ENCODE results near the gene CYP27C1.
"Not testable (repeated sequence)": the region's sequence is repeated elsewhere in the genome, so short reads cannot be mapped to it uniquely, and the experiment has no call there.

CYP27C1 gene, protein sequence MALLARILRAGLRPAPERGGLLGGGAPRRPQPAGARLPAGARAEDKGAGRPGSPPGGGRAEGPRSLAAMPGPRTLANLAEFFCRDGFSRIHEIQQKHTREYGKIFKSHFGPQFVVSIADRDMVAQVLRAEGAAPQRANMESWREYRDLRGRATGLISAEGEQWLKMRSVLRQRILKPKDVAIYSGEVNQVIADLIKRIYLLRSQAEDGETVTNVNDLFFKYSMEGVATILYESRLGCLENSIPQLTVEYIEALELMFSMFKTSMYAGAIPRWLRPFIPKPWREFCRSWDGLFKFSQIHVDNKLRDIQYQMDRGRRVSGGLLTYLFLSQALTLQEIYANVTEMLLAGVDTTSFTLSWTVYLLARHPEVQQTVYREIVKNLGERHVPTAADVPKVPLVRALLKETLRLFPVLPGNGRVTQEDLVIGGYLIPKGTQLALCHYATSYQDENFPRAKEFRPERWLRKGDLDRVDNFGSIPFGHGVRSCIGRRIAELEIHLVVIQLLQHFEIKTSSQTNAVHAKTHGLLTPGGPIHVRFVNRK

DNA sequence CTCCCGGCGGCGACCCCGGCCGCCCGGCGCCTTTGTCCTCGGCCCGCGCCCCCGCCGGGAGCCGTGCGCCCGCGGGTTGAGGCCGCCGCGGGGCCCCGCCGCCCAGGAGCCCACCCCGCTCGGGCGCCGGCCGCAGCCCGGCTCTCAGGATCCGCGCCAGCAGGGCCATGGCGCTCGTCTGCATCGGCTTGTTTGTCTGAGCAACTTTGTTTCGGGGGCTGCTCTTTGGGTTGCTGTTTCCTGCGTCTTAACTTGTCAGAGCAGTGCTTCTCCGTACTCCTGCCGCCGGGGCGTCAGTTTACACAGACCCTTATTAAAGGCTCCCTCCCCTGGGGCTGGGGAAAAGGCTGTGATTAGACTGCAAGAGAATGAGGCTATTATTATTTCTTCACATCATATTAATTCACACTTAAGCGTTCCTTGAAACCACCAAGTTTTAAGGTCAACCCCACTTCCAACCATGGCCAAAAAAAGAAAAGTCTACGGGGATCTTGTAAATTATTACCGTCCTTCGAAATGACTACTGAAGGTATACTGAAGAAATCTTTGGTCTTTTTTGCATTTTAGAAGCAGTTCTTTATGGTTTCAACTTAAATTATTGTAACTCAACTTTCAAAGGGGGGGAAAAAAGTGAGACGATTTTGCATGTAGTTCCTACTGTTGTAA is at the start of gene CYP27C1:
CYP27C1 (minus strand) TSS at position 198 of the 666 bp plus-strand sequence; CDS start at position 169, 29 bp downstream.
- peak; percentile 13 to 48 for DNase-seq

DNA sequence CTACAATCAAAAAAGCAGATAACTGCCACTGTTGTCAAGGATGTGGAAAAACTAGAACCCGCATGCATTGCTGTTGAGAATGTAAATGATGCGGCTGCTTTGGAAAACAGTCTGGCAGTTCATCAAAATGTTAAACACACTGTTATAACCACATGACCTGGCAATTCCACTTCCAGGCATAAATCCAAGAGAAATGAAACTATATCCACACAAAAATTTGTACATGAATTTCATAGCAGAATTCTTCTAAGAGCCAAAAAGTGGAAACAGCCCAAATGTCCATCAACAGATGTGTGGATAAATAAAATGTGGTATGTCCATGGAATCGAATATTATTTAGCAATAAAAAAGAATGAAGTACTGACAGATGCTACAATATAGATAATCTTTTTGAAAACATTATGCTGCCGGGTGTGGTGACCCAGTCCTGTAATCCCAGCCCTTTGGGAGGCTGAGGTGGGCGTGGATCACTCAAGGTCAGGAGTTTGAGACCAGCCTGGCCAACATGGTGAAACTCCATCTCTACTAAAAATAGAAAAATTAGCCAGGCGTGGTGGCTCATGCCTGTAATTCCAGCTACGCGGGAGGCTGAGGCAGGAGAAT is 41.8 kb upstream of the CYP27C1 start:
- no peak for DNase-seq

DNA sequence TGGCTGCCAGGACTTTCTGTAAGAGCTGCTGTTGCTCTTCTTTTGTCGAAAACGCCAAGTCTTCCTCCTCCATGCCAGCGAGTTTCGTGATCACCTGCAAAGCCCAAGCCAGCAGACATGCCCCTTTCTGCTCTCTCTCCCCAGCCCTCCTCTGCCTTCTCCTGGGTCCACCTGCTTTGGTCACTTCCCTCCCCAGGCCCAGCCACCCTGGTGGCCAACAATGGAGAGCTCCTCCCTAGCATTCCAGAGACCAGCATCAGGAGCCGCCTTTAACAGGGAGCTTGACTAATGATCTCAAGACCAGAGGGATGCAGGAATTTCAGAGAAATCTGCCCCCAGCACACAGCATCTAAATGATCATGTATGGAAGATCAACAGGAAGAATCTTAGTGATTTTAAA is 39.3 kb upstream of the CYP27C1 start:
- no peak for DNase-seq

DNA sequence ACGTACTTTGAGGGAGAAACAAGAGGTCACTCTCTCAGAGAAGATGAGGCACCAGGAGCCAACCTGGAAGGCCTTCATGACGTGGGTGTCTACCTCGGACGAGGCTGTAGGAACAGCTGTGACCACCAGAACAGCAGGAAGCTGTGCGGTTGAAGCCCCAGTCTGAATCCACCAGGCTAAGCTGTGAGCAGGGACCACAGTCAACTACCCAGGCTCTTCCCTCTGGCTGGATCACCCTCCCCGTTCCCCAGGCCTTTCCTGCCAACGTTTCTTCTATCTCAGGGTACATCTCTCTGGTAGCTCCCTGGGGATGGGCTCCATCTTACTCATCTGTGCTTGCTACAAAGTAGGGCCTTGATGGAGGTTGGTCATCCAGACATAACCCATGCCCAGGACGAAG is 36.8 kb upstream of the CYP27C1 start:
- no peak for DNase-seq

DNA sequence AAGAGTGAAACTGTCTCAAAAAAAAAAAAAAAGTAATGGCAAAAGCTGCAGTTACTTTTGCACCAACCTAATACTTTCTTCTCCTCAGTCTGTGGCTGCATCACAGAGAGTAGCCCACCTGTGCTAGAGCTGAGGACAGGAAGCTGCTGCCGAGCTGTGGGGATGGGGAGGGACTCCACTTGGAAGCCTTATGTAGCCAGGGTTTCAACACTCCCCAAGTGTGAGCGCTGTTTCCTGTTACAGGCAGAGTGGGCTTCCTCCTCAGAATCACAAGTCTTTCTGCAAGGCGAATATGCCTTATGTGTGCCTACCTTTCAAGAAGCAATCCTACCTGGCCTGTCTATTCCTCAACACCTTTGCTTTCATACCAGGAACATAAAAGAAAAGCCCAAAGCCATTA is 36.3 kb upstream of the CYP27C1 start:
- DNase-seq = no peak

DNA sequence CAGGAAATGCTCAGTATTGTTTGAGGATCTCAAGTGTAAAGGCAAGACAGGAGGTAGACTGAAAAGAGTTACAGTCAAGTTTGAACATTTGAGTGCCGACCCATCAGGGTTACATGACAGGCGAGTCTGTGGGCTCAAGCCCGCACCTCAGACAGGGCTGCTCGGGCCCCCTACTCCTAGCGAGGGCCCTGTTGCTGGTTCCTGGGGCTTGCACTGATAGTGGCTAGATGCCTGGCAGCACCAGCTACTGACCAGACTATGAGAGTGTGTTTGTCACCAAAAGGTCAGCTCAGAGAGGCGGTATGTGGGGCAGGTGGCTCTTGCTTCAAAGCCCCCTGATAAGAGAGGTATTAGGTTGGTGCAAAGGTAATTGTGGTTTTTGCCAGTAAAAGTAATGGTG is 35.6 kb upstream of the CYP27C1 start:
- DNase-seq = no peak

DNA sequence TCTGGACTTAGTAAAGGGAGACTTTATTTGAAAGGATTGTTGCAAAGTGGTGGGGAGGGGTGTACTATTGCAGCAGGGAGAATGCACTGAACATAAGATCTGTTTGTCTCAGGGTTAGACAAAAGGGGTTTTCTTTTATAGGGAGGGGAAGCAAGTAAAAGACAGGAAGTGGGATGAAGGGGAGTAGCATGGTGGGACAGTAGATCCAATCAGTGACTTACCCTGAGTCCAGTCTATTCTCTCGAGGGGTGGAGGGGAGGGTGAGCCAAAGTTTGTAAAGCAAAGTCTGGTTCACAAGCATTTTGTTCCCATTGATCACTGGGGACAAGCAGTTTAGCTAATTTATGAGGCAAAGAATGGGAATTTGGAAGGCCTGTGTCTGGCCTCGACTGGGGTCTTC is 35.0 kb upstream of the CYP27C1 start:
- no peak for DNase-seq

DNA sequence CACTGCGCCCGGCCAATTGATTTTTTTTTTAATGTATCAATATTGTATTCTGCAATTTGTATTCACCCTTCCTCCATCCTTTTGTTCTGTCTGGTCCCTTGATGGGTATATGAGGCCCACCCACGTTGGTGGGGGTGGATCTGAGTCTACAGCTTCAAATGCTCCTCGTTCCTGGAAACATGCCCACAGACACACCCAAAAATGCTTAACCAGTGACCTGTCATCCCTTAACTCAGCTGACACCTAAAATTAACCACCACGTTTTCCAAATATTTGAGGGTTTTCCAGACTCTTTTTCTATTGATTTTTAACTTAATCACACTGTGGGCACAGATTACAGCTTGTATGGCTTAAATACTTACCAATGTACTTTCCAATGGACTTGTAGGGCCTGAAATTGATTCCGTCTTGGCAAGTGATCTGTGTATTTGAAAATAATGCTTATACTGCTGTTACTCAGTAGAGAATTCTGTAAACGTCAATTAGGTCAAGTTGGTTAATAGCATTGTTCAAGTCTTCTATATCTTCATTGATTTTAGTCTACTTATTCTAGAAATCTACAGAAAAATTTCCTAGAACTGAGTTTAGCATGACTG is 34.4 kb upstream of the CYP27C1 start:
- DNase-seq = no peak

DNA sequence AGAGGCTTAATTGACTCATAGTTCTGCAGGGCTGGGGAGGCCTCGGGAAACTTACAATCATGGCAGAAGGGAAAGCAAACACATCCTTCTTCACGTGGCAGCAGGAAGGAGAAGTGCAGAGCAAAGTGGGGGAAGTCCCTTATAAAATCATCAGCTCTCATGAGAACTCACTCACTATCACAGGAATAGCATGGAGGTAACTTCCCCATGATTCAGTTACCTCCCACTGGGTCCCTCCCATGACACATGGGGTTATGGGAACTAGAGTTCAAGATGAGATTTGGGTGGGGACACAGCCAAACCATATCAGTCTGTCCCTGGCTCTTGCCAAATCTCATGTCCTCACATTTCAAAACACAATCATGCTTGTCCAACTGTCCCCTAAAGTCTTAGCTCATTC is 21.1 kb upstream of the CYP27C1 start:
- not testable (repeated sequence) for DNase-seq

DNA sequence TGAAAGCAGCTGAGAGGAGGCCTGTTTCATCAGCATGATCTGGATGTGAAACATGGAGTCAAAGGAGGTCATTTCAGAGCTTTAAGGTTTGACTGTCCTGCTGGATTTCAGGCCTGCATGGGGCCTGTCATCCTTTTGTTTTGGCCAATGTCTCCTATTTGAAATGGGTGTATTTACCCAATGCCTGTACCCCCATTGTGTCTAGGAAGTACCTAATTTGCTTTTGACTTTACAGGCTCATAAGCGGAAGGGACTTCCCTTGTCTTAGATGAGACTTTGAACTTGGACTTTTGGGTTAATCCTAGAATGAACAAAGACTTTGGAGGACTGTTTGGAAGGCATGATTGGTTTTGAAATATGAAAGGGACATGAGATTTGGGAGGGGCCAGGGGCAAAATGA is 19.3 kb upstream of the CYP27C1 start:
- DNase-seq = no peak

DNA sequence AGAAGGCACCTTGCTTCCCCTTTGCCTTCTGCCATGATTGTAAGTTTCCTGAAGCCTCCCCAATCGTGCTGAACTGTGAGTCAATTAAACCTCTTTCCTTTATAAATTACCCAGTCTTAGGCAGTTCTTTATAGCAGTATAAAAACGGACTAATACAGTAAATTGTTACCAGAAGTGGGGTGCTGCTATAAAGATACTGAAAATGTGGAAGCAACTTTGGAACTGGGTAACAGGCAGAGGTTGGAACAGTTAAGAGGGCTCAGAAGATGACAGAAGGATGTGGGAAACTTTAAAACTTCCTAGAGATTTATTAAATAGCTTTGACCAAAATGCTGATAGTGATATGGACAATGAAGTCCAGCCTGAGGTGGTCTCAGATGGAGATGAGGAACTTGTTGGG is 17.7 kb upstream of the CYP27C1 start:
- DNase-seq = not testable (repeated sequence)

DNA sequence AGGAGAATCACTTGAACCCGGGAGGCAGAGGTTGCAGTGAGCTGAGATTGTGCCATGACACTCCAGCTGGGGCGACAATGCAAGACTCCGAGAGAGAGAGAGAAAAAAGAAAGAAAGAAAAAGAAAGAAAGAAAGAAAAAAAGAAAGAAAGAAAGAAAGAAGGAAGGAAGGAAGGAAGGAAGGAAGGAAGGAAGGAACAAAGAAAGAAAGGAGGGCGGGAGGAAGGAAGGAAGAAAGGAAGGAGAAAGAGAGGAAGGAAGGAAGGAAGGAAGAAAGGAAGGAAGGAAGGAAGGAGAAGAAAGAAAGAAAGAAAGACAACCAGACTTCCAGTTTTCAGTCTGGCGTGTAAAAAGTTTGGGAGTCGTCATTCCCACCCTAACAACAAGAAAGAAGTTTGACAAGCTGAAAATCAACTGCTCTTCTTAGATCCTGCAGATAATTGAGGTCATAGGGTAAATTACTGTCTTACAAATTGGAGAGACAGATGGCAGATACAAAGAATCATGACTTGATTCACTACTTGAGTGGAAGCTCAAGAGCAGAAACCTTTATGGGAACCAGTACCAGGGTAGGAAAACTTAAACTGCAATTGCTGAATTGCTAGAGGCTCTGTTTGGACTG is 15.1 kb upstream of the CYP27C1 start:
- peak; percentile 21 to 62 for DNase-seq

DNA sequence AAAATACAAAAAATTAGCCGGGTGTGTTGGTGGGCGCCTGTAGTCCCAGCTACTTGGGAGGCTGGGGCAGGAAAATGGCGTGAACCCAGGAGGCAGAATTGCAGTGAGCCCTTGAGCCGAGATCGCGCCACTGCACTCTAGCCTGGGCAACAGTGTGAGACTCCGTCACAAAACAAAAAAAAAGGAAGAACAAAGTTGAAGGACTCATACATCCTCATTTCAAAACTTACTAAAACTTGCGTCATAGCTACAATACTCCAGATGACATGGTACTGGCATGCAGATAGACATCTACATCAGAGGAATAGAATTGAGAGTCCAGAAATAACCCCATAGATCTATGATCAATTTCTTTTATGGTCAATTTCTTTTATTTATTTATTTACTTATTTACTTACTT is 13.6 kb upstream of the CYP27C1 start:
- no peak for DNase-seq

DNA sequence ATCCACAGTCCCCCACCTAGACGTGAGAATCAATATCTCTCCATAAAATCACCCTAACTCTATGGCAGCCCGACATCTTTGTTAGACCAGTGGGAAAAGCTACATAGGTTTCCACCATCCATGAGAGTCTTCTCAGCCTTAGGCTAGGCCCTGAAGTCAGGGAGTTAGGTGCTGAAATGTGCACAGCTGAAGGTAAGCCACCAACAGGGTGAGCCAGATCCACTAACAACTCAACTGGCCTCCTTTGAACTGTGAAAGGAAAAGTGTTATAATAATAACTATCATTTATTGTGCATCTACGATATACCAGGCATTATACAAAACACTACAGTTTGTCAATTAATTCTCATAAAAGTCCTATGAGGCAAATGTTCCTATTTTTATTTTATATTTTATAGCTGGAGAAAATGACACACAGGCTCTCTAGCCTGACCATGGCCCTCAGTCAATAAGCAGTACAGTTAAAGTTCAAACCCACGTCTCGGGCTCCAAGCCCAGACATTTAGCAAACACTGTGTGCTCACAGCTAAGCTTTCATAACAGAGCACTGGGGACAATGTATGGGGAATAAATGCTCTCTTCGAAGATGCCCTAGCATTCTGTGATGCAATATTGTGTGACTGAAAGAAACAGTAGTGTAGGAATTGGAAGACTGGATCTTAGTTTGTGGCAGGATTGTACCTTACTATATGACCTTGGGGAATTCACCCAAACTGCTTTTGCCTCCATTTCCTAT is 11.2 kb upstream of the CYP27C1 start:
- no peak for DNase-seq

DNA sequence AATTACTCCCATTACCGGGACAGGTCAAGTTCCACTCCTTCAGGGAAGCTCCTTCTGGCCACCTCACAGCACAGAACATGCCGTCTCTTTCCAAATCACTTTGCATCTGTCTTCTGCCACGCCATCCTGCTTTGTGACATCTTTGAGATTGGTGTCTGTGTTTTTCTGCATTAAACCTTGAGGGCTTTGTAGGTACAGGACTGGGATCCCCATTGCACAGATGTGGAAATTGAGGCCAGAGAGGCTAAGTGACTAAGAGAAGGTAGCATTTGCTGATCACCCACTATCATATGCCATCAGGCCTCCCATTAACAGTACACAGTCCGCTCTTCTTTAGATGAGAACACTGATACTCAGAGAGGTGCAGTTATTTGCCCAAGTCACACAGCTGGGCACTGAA is 9.5 kb upstream of the CYP27C1 start:
- no peak for DNase-seq

DNA sequence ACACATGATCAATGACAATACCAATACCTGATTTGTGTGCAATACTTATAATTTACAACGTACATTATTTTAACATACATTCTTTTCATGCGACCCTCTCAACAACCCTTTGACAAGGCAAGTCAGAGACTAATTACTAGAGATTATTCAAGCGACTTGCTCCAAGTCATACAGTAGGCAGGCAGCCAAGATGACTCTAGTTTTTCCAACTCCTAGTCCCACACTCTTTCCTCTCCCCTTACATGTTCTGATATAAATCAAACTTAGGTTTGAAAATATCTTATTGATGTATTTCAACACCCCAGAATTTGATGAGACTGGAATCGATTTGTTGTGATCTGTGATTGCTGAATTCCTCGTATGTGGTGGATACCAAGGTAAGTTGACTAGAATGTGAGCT is 8.0 kb upstream of the CYP27C1 start:
- DNase-seq = no peak

DNA sequence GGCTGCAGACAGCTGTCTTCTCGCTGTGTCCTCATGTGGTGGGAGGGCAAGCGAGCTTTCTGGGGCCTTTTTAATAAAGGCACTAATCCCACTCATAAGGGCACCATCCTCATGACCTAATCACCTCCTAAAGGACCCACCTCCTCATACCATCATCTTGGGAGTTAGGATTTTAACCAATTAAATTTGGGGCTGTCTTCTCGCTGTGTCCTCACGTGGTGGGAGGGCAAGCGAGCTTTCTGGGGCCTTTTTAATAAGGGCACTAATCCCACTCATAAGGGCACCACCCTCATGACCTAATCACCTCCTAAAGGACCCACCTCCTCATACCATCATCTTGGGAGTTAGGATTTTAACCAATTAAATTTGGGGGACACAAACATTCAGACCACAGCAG is 7.2 kb upstream of the CYP27C1 start:
- DNase-seq = not testable (repeated sequence)

DNA sequence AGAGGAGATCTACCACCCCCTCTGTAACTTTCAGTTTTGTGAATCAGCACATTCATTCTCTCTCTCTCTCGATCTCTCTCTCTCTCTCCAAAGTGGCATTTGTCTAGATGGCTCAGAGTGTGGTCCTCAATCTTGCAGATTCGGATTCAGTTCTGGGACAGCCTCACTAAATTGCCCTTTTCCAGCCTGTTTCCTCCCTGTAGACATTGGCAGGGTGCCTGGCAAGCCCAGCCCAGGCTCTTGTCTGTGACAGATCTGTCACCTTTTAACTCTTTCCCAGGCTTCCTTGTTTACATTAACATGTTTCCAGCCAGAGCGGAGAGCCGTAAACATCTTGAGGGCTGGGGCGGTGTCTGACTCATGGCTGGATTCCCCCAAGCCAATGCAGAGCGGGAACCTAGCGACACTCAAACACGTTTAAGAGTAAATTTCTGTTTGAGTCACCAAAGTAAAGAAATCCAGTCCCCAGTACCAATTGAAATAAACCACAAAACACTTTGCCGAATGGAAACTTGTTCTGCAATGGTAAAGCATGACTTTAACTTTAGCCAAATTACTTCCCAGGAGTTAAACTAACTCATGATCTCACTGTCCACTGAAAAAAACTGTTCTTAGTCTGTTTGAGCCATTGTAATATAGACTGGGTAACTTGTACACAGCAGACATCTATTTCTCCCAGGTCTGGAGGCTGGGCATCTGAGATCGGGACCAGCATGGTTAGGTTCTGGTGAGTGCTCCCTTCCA is 6.6 kb upstream of the CYP27C1 start:
- DNase-seq = no peak

DNA sequence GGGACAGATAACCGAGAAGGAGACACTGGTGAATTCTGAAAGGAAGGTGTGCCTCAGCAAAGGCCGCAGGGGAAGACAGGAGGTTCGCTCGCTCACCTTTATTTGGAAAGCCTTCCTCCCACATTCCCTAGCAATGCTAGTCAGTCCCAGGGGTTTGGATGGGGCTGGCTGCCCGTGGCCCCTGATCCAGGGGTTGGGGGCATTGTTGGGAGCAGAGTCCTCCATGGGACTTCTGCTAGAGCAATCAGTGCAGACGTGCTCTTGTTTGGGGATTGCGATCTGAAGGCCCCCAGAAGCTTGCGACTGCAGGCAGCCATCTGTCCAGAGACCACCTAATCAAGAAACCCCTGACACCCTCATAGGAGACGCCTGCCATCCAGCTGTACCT is 6.0 kb upstream of the CYP27C1 start:
- no peak for DNase-seq

DNA sequence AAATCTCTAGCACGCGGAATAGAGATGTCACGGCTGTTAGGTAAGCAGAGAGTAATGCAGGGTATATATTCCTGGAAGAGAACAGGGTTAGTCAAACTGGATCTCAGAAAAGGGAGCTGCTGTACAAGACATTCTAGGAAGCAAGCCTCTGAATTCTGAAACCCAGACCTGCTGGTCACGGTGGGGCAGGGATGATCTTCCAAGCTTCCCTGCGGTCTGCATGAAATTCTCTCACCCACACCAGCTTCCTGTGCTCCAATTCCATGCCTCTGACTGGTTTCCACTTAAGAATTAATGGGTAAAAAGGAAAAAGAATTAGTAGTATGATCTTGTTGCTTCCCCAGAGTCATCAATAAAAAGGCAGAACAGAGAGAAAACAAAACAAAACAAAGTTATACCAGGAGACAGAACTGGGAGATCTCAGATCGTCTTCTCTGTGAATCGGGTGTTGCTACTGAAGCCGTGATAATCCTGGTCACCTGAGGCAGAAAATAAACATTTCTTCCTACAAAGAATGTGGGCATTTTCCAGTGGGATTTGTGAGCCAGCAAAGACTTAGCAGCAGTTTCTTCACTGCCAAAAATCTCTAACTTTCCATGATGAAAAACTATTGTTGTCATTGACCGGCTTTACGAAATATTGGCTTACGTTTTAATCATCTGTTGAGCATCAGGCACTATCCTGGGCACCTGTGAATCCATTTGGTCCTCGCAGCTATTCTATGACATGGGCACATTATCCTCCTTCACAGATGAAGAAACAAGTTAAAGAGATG is 5.3 kb upstream of the CYP27C1 start:
- no peak for DNase-seq

DNA sequence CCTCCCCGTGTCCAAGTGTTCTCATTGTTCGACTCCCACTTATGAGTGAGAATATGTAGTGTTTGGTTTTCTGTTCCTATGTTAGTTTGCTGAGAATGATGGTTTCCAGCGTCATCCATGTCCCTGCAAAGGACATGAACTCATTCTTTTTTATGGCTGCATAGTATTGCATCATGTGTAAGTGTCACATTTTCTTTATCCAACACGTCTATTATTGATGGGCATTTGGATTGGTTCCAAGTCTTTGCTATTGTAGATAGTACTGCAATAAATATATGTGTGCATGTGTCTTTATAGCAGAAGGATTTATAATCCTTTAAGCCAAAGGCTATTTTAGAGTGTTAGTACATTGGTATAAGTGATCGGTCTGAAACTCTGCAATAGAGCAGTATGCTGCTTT is 4.0 kb upstream of the CYP27C1 start:
- not testable (repeated sequence) for DNase-seq

Data from NCI-H524 (cell line).